HepG2 (cell line): ENCODE measurements around the gene KRTAP27-1. TPM values are rescaled to one million over a fixed set of nuclear protein-coding genes. Genes with fewer than 3 reads are reported as not detected.

ENCODE experiments used
- ATAC-seq: fragments of 200-7000 bp; cut with Tn5 transposase; 3 replicates; pipeline ENCODE4 v1.9.1; 2020; ENCODE audit warnings: mild to moderate bottlenecking, moderate library complexity
- BruUV-seq: library from RNA; stranded (reverse); fragments of 400-500 nt; replicated peaks from 2 replicates; lab custom pipeline; 2021; lab: Mats Ljungman, UMichigan
- CTCF ChIA-PET: fragments of 300-600 bp; formaldehyde crosslinking; extraction: SDS; loops from one replicate; lab custom pipeline; 2021; ENCODE audit warnings: low total read pairs, inconsistent platforms, low intra/inter-chr PET ratio; lab: Yijun Ruan, JAX
- POLR2A ChIA-PET: fragments of 350-600 bp; sonication (Branson Sonifier 250); formaldehyde crosslinking; loops from one replicate; lab custom pipeline; 2020; ENCODE audit warnings: antibody characterized with exemption, inconsistent platforms; lab: Yijun Ruan, JAX
- DNase-seq: peaks from one replicate; pipeline ENCODE4 v3.0.0-alpha.2; 2015; ENCODE audit warnings: low spot score
- FAIRE-seq: peaks from 3 replicates; lab custom pipeline; 2011; peaks lifted over from hg19 to GRCh38; lab: Jason Lieb, UNC
- H2AFZ ChIP-seq: one replicate; pipeline ENCODE4 v1.6.1; 2011; ENCODE audit warnings: low read length, inconsistent platforms
- H3K27ac ChIP-seq: fragments of 300-600 bp; 3 replicates; pipeline ENCODE4 v1.8.0; 2011; ENCODE audit warnings: mixed run types, mild to moderate bottlenecking, mixed read lengths, low read length, inconsistent platforms; ENCODE audit not compliant: insufficient read depth; ENCODE audit errors: extremely low read length
- H3K27me3 ChIP-seq, 2 experiments: fragments of 200-600 bp in 1 of 2; 2 replicates in 1 of 2; 3 replicates in 1 of 2; pipeline versions ENCODE4 v1.6.0 to v1.8.0; 2011; ENCODE audit warnings: low read length in 2 of 2, mild to moderate bottlenecking in 2 of 2, moderate library complexity in 2 of 2, inconsistent platforms in 1 of 2; ENCODE audit not compliant: insufficient read depth in 2 of 2, control insufficient read depth in 1 of 2
- H3K36me3 ChIP-seq, 2 experiments: fragments of 200-600 bp in 1 of 2; replicated peaks in 1 of 2; 2 replicates in 1 of 2; 3 replicates in 1 of 2; pipeline versions ENCODE4 v1.5.1 to v1.8.0; 2011; ENCODE audit warnings: low read length in 2 of 2, inconsistent platforms in 1 of 2; ENCODE audit not compliant: insufficient read depth in 2 of 2, control insufficient read depth in 1 of 2
- H3K4me1 ChIP-seq: 2 replicates; pipeline ENCODE4 v1.5.1; 2012; ENCODE audit warnings: low read length, inconsistent platforms; ENCODE audit not compliant: insufficient read depth
- H3K4me2 ChIP-seq: 2 replicates; pipeline ENCODE4 v1.6.0; 2011; ENCODE audit warnings: low read depth, low read length, inconsistent platforms
- H3K4me3 ChIP-seq, 3 experiments: fragments of 200-600 bp in 1 of 3; sonication (generic), shearing (Covaris generic) in 1 of 3; replicated peaks in 1 of 3; 2 replicates each; pipeline ENCODE4 v1.5.1; 2011 to 2016; ENCODE audit warnings: low read length in 3 of 3, inconsistent platforms in 2 of 3, low read depth in 2 of 3, mild to moderate bottlenecking in 2 of 3, control low read depth in 1 of 3, mixed read lengths in 1 of 3; ENCODE audit not compliant: insufficient read depth in 1 of 3
- H3K79me2 ChIP-seq: one replicate; pipeline ENCODE4 v1.6.1; 2011; ENCODE audit warnings: low read length, inconsistent platforms; ENCODE audit not compliant: insufficient read depth
- H3K9ac ChIP-seq: 2 replicates; pipeline ENCODE4 v1.6.0; 2011; ENCODE audit warnings: mild to moderate bottlenecking, low read depth, low read length, inconsistent platforms; ENCODE audit not compliant: insufficient read depth
- H3K9me3 ChIP-seq: 2 replicates; pipeline ENCODE4 v1.5.1; 2012; ENCODE audit warnings: mild to moderate bottlenecking, low read length
- H4K20me1 ChIP-seq: 2 replicates; pipeline ENCODE4 v1.6.0; 2011; ENCODE audit warnings: inconsistent platforms, mild to moderate bottlenecking, low read length, moderate library complexity; ENCODE audit not compliant: insufficient read depth
- CREM ChIP-seq, 2 experiments: sonication (generic) in 1 of 2; formaldehyde crosslinking in 1 of 2; IDR thresholded peaks; 2 replicates each; pipeline versions ENCODE4 v1.4.0 to v1.6.1; 2016 to 2020; ENCODE audit warnings: antibody characterized with exemption in 1 of 2, mild to moderate bottlenecking in 1 of 2, missing genetic modification reagents in 1 of 2
- GMEB1 ChIP-seq: sonication (generic); formaldehyde crosslinking; IDR thresholded peaks from 2 replicates; pipeline ENCODE4 v1.5.1; 2020; ENCODE audit warnings: missing genetic modification reagents, mild to moderate bottlenecking, borderline replicate concordance
- KDM5A ChIP-seq: fragments of 200-600 bp; sonication (generic); IDR thresholded peaks from 2 replicates; pipeline ENCODE4 v1.7.0; 2018; ENCODE audit warnings: antibody characterized with exemption, mild to moderate bottlenecking, low read length, borderline replicate concordance
- NR3C1 ChIP-seq: sonication (generic); formaldehyde crosslinking; IDR thresholded peaks from 2 replicates; pipeline ENCODE4 v1.4.0; 2020; ENCODE audit warnings: missing genetic modification reagents
- THAP9 ChIP-seq: sonication (generic); formaldehyde crosslinking; IDR thresholded peaks from 2 replicates; pipeline ENCODE4; 2020; ENCODE audit warnings: missing genetic modification reagents, mild to moderate bottlenecking, borderline replicate concordance
- YEATS4 ChIP-seq: sonication (generic); formaldehyde crosslinking; IDR thresholded peaks from 2 replicates; pipeline ENCODE4 v1.4.0; 2020; ENCODE audit warnings: missing genetic modification reagents, borderline replicate concordance
- ZBTB21 ChIP-seq: sonication (generic); formaldehyde crosslinking; IDR thresholded peaks from 2 replicates; pipeline ENCODE4 v1.4.0; 2020; ENCODE audit warnings: missing genetic modification reagents
- ZFP37 ChIP-seq: sonication (generic); formaldehyde crosslinking; IDR thresholded peaks from 2 replicates; pipeline ENCODE4 v1.4.0; 2020; ENCODE audit warnings: missing genetic modification reagents, borderline replicate concordance
- ZNF326 ChIP-seq: sonication (generic); formaldehyde crosslinking; IDR thresholded peaks from 2 replicates; pipeline ENCODE4 v1.4.0; 2020; ENCODE audit warnings: missing genetic modification reagents, borderline replicate concordance
- ZNF616 ChIP-seq: sonication (generic); formaldehyde crosslinking; IDR thresholded peaks from 2 replicates; pipeline ENCODE4 v1.5.0; 2020; ENCODE audit warnings: low read depth, mild to moderate bottlenecking, missing genetic modification reagents
- ZNF644 ChIP-seq: IDR thresholded peaks from 2 replicates; pipeline ENCODE4 v1.6.1; 2016; ENCODE audit warnings: low read depth
- ZNF652 ChIP-seq: IDR thresholded peaks from 2 replicates; pipeline ENCODE4 v1.6.1; 2016; ENCODE audit warnings: low read depth, borderline replicate concordance
- ZNF766 ChIP-seq: sonication (generic); formaldehyde crosslinking; IDR thresholded peaks from 2 replicates; pipeline ENCODE4 v1.5.0; 2020; ENCODE audit warnings: missing genetic modification reagents, borderline replicate concordance
- WGBS: methylation state at CpG from one replicate; pipeline ENCODE4 v1.1.6; 2017; ENCODE audit warnings: low lambda C conversion rate; 5-methylcytosine and 5-hydroxymethylcytosine counted together
- in situ Hi-C: cut with HindIII; loops from 2 replicates; pipeline ENCODE4 v1.10.0; 2017; ENCODE audit warnings: low pct_unique_long_range_greater_than_20kb; ENCODE audit not compliant: extremely low pct_ligation_motif_present
- intact Hi-C: fragments of 100-400 bp; cut with micrococcal nuclease; formaldehyde crosslinking; loops from one replicate; pipeline ENCODE4 v1.10.0; 2022; ENCODE audit not compliant: unreplicated experiment
- polyA plus RNA-seq, 8 experiments: library from polyadenylated mRNA; depleted of rRNA in 3 of 8; stranded (reverse) in 7 of 8; unstranded in 1 of 8; fragments of >200 nt; fragmentation: Illumina TruSeq in 4 of 8; extraction: Trizol in 4 of 8; gene quantifications; 2 replicates each; pipeline versions ENCODE4 v1.2.1 to v1.2.3, GENCODE V29; 2011 to 2016; ENCODE audit warnings: low read depth in 4 of 8, missing spikeins in 1 of 8, mixed read lengths in 1 of 8; ENCODE audit not compliant: insufficient read depth in 1 of 8
- total RNA-seq, 5 experiments: library from RNA; depleted of rRNA; stranded (reverse); fragments of >200 nt; fragmentation: Illumina TruSeq; extraction: Trizol; gene quantifications; 2 replicates each; pipeline ENCODE4 v1.2.3, GENCODE V29; 2016; ENCODE audit warnings: low read depth in 1 of 5
- TF ChIP-seq, protein P1 (sequence below): sonication (generic); formaldehyde crosslinking; IDR thresholded peaks from 2 replicates; pipeline ENCODE4 v1.8.0; 2022; ENCODE audit warnings: mild to moderate bottlenecking, missing genetic modification reagents; ENCODE audit not compliant: insufficient replicate concordance
- TF ChIP-seq, protein P2 (sequence below): sonication (generic); formaldehyde crosslinking; IDR thresholded peaks from 2 replicates; pipeline ENCODE4 v1.5.1; 2020; ENCODE audit warnings: missing genetic modification reagents, mild to moderate bottlenecking, borderline replicate concordance

KRTAP27-1 gene
- total and polyA plus RNA-seq, 2 of the 13 experiments (the other 11 are each of a cell fraction or from before 2014, with no cell fraction given): not detected

DNA sequence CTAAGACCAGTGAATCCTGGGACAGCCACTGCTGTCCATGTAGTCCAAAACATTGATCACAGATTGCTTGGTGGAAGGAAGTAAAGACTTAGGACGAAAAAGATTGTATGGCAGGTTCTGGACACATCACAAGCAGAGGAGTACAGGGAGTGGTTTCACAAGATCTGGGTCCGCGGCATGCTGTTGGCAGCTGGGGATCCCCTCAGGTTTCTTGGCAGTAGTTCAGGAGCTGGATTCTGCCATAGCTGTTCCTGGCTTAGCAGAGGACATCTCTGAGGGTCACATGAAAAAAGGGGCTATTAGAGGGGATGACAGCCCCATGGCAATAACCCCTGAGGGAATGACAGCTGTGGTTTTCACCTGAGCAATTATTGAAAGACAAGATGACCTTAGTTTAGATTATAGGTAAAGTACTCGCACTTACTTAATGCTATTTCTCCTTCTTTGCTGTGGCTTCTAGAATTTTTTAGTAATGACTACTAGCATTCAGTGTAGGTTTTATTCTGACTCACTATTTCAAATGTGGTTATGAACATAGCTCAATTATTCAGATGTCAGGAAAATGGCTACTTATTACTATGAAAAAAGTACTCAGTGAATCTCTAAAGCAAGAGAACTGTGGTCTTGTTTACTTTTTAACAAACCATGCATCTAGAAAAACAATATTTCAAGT is 8.2 kb downstream of the KRTAP27-1 start:
- intact Hi-C loops (no loop called here), in situ Hi-C loops (loop anchor here (25.0 kb wide), 1 partner anchor 758 kb away; no protein-coding TSS in a partner anchor)
- Histone ChIP-seq H3K9ac (no peak overlapping the region), H3K27ac (no peak overlapping the region), H3K36me3 (no peaks in the 10 kb centered on the region), H3K4me3 (no peak overlapping the region), H2AFZ (no peak overlapping the region), H4K20me1 (no peaks in the 10 kb centered on the region), H3K4me2 (no peak overlapping the region), H3K79me2 (no peaks in the 10 kb centered on the region), H3K4me1 (no peaks in the 10 kb centered on the region), H3K9me3 (peaks cover 91% of the 10 kb centered on the region), H3K27me3 (no peaks in the 10 kb centered on the region)
- BruUV-seq: no TSS peak
- DNase-seq (no peak), FAIRE-seq (no peak), ATAC-seq (no peak)
- ChIA-PET CTCF (no interaction called here), POLR2A (no interaction called here)
- WGBS: 0% methylated on average over 4 of the region's 4 CpGs
- no peak for TF ChIP-seq KDM5A
- no peak for TF ChIP-seq ZNF644 (CRISPR knock-in tag)
- TF ChIP-seq NR3C1 (CRISPR knock-in tag): no peak
- no peak for TF ChIP-seq ZNF326
- TF ChIP-seq, protein P1, sequence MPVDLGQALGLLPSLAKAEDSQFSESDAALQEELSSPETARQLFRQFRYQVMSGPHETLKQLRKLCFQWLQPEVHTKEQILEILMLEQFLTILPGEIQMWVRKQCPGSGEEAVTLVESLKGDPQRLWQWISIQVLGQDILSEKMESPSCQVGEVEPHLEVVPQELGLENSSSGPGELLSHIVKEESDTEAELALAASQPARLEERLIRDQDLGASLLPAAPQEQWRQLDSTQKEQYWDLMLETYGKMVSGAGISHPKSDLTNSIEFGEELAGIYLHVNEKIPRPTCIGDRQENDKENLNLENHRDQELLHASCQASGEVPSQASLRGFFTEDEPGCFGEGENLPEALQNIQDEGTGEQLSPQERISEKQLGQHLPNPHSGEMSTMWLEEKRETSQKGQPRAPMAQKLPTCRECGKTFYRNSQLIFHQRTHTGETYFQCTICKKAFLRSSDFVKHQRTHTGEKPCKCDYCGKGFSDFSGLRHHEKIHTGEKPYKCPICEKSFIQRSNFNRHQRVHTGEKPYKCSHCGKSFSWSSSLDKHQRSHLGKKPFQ: no peak
- TF ChIP-seq ZBTB21 (CRISPR knock-in tag): no peak
- TF ChIP-seq CREM (IDR thresholded peaks at IDR 0.05): no peak
- TF ChIP-seq CREM (CRISPR knock-in tag; IDR thresholded peaks at IDR 0.05): no peak
- no peak for TF ChIP-seq ZFP37 (CRISPR knock-in tag)
- TF ChIP-seq GMEB1 (CRISPR knock-in tag): no peak
- TF ChIP-seq ZNF652 (CRISPR knock-in tag): no peak
- TF ChIP-seq, protein P2, sequence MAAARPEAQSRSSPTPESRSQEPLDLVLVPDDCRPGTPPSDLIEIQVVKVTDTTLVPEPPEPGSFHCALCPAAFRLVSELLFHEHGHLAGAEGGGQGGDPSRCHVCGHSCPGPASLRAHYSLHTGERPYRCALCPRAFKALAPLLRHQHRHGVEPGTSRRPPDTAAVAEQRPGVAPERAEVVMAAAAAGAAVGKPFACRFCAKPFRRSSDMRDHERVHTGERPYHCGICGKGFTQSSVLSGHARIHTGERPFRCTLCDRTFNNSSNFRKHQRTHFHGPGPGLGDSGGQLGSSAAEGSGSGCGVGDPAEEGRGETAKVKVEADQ (CRISPR knock-in tag): no peak
- no peak for TF ChIP-seq THAP9 (CRISPR knock-in tag)
- no peak for TF ChIP-seq YEATS4 (CRISPR knock-in tag)
- no peak for TF ChIP-seq ZNF616
- TF ChIP-seq ZNF766: no peak
